Iris pigment epithelial cell (primary cell): ENCODE measurements around the gene HMCN2.

Experiments used
- DNase-seq: peaks from one replicate; pipeline ENCODE4 v3.0.0-alpha.2; 2011; ENCODE audit warnings: low read depth

The HMCN2 gene

DNA sequence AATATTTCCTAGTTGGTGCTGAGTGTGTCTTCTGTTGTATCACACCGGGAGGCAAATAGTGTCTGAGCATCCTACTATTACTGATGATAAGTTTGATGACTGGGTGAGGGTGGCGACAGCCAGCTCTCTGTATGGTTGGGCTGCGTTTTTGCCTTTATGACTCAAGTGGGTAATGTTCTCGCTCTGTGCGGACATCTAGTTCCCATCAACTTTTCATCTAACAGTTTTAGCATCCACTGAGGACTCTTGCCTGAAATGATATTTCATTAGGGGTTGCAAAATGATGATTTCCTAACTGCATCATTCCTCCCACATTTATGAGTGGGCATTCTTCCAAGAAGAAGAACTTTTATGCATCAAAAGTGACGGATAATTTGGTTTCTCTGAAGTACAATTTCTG is 26.5 kb downstream of the HMCN2 start:
- no peak for DNase-seq

DNA sequence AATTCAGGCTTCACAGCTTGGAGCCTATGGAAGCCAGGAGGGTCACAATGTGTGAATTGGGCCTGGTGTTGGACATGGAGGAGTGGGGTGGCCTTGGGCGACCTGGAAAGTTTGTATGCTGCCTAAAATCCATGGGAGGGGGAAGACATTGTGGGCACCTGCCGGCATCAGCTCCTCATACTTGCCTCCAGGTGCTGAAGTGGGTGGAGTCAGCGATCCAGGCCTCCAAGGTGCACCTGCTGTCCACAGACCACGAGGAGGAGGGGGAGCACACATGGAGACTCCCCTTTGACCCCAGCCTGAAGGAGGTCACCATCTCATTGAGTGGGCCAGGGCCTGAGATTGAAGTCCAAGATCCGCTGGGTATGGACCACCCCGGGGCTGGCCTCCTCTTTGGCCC is 29.1 kb downstream of the HMCN2 start:
- no peak for DNase-seq

DNA sequence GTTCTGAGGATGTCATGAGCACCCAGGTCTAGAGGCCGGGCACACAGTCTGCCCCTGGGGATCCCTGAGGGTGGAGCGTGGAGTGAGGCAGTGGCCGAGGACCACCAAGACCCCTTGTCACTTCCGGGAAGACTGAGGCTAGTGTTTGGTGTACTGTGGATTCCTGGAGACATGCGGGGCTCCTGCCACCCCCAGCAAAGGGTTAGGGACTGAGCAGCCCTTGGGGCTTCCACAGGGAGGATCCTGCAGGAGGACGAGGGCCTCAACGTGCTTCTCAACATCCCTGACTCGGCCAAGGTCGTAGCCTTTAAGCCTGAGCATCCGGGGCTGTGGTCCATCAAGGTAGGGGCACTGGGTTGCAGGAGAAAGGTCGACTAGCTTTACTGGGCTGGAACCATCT is 29.9 kb downstream of the HMCN2 start:
- no peak for DNase-seq

DNA sequence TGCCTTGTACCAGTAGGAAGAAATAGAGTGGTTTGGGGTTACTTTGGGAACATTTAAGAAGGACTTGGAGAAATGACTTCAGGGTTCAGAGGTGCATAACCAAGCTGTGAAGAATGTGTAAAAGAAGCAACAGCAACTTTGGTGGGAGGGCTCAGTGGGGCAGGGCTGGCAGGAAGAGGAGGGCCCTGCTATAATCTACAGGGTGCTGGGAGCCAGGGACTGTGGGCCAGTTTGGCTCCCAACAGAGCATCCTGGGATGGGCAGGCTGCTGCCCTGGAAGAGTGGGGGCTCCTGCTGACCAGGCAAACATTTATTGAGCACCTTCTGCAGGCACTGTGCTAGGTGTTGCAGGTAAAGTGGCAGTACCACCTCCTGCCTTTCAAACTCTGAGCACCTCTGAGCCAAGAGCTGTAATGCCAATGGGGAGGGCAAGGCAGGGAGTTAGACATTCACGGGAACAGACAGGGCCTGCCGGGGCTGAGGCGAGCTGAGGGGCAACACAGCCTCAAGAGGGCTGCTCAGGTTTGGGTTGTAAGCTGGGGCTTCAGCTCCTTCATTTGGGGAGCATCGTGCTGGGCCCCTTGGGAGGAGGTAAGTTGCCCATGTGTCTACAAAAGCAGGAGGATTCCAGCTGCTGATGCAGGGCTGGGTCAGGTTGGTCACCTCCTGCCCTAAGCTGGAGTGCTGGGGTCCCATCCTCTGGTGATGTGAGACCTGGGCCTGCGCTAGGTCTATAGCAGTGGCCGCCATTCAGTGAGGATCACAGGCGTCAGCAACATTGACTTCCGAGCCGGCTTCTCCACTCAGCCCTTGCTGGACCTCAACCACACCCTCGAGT is 30.6 kb downstream of the HMCN2 start:
- DNase-seq, result no peak

DNA sequence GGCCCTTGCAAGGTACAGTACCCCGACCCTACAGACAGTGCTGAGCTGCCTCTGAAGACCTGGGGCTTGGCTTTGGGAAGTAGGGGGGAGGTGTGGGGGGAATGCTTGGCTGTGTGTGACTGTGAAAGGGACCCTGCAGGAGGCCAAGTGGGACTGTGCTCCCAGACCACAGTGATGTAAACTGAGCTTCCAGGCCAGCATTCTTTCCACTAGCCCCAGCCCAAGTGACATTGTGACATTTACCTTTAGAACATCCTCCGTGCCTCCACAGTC is 31.2 kb downstream of the HMCN2 start:
- DNase-seq, result no peak

DNA sequence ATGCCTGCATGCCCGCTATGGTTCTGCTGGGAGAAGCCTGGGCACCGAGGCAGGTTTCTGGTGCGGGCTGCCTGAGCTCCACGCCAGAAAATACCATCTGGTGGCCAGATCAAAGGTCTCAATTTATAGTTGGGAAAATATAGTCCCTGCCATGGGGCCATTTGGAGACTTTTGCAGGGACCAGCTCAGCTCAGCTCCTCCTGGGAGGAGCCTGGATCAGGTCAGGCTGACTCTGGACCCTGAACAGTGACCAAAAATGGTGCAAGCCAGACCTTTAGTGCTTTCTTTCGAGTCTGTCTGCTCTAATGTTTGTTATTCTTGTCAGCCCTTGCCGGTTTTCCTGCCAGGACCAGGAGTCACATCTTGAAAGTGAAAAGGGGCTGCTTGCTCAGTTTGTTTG is 31.8 kb downstream of the HMCN2 start:
- DNase-seq, result no peak

DNA sequence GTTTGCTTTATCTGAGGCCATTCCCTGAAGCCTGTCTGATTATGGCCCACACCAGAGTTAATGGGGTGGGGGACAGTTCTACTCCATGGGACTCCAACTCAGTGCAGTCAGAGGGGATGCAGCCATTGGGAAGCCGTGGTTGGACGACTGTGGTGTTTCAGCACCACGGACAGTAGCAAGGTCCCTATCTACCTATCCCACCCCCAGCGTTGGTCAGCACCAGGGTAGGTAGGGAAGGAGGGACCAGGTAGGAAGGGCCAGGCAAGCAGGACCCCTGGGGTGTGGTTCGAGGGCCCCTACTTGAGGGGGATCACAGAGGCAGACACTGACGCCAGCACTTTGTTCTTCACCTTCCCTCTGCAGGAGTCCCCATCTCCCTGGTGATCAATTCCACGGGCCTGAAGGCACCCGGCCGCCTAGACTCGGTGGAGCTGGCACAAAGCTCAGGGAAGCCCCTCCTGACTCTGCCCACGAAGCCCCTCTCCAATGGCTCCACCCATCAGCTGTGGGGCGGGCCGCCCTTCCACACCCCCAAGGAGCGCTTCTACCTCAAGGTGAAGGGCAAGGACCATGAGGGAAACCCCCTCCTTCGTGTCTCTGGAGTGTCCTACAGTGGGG is 33.2 kb downstream of the HMCN2 start:
- DNase-seq, result no peak

DNA sequence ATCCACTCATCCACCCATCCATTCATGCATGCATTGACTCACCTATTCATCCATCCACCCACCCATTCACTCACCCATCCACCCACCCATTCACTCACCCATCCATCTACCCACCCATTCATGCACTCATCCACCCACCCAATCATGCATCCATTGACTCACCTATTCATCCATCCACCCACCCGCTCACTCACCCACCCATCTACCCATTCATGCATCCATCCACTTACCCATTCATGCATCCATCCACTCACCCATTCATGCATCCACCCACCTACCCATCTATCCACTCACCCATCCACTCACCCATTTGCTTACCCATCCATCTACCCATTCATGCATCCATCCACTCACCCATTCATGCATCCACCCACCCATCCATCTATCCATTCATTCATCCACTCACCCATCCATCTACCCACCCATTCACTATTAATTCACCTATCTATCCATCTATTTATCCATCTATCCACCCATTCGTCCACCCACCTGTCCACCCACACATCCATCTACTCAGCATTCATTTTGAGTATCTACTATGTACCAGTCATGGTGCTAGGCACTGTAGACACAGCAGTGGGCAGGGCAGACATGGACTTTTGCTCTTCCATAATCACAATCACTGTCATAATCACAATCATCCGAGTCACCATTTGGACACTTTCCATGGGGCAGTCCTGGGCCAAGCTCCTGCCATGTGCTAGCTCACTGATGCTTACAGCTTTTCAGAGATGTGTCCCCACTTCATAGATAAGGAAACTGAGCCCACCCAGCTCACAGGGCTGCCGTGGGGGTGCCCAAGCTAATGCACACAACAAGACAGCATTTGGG is 34.4 kb downstream of the HMCN2 start:
- no peak for DNase-seq

DNA sequence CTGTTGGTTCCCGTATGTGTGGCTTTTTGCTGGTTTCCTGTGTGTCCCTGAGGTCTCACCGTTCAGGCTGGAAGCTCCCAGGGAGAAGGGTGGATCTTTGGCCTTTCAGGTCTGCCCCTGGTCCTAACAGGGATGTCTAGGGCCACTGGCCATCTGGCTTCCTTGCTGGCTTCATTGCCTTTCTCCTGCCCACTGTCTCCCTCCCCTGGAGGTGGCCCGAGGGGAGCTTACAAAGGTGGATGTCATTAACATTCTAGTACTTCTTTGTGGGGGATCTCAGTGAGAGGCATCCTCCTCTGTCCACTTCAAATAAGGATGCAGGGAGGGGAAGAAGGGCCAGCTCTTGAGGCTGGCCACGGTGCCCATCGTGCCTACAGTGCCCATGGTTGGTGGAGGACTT is 35.2 kb downstream of the HMCN2 start:
- no peak for DNase-seq

DNA sequence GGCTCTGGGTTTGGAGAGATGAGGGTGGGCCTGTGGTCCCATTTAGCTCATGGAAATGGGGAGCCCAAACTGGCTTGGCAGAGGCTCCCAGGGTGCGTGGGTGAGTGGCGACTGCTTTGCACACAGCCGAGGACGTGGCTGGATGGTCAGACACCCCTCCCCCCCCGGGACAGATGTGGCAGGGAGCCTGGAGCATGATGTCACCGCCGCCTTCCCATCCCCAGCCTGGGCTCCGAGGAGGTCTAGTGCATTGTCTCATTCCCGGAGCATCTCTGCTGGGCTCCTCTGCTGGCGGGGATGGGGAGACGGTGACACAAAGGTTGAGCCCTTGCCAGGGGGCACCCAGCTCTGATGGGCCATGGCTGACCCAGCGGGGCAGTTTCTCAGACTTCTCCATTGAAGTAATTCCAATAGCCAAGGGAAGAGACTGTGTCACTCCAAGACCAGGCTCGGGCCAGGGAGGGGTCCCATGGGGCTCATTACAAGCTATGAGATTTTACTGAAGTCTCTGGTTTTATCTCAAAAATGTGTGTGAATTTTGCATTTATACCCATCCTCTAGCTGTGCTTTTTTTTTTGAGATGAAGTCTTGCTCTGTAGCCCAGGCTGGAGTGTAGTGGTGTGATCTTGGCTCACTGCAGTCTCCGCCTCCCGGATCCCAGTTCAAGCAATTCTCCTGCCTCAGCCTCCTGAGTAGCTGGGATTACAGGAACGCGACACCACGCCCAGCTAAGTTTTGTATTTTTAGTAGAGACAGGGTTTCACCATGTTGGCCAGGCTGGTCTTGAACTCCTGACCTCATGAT is 36.1 kb downstream of the HMCN2 start:
- DNase-seq, result no peak

DNA sequence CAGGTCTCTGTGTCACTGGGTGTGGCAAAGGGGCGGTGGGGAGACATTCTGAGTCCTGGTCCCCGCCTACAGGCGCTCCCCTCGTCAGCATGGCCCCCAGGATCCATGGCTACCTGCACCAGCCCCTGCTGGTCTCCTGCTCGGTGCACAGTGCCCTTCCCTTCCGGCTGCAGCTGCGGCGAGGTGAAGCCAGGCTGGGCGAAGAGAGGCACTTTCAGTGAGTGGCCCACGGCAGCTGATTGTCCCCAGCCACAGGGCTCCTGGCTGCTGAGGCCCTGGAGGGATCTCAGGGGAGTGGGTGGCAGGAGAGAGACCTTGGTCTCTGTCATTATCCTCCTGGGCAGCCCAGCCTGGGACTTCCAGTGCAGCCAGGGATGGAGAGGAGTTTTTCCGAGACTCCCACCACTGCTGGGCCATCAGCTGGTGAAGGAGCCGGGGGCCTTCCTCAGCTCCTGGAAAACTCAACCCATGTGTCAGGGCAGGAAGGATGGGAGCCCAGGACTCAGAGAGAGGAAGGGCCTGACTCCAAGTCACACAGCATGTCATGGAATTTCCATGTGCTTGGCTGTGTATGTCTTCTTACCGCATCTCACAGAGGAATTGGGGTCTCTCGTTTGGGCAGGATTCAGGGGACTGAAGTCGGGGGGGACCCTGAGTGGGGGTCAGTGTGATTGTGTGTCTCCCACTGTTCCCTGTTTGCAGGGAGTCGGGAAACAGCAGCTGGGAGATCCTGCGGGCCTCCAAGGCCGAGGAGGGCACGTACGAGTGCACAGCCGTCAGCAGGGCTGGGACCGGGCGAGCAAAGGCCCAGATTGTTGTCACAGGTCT is 37.4 kb downstream of the HMCN2 start:
- DNase-seq, result no peak

DNA sequence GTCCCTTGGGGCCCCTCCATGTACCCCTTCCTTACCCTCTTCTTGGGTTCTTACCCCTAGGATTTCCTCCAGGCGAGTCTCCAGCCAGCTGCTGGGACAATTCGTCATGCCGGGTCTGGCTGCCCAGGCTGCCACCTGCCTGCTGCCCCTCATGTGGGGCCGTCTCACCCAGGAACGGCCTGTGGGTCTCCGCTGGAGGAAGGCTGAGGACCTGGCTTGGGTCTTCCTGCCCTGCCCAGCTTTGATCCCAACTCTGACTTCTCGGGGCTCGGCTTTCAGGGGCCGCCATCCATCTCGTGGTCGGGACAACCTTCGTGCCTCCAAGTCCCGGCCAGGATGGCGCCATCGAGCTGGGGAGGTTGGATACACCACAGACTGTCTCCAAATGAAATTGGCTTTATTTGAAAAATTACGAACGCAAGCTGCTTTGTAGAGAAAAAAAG is 38.1 kb downstream of the HMCN2 start:
- DNase-seq, result no peak

DNA sequence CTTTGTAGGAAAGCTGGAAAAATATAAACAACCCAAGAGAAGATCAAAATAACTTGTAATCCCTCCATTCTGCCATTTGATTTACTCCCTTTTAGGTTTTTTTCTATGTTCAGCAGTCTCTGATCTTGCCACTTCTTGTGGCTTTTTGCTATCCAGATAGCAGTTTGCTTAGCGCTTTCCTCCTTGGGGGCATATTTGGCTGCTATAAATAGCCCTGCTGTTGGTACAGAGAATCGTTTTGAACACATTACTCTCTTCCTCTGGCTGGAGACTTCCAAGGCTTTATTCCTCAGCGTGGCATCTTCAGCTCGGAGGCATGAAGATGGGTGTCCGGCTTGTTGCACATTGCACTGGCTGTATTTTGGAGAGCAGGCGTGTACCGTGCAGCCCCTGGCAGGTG is 38.6 kb downstream of the HMCN2 start:
- no peak for DNase-seq

DNA sequence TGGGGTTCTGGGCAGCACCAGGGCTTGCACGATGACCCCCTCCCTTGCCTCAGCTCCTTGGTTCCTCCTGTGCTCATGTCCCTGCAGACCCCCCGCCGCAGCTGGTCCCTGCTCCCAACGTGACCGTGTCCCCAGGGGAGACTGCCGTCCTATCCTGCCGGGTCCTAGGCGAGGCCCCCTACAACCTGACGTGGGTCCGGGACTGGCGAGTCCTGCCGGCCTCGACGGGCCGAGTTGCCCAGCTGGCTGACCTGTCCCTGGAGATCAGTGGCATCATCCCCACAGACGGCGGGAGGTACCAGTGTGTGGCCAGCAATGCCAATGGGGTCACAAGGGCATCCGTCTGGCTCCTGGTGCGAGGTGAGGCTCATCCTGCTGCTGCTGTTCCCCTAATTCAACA is 39.1 kb downstream of the HMCN2 start:
- DNase-seq, result no peak

DNA sequence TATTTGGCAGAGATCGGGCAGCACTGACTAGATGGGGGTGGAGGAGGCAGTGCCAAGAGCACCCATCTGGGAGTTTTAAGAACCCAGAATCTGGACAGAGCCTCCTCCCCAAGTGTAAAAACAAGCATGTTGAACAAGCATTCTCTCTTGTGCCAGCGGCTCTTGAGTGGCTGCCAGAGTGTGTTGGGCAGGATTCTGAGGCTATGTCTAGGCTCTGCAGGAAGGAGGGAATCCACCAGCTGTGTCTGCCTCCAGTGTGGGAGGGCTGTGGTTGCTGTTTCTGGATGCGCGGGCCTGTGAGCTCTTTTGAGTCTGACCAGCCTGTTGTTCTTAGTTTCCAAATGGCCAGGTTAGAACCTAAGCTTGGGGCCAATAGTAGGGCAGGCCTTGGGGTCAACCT is 39.8 kb downstream of the HMCN2 start:
- DNase-seq, result no peak

DNA sequence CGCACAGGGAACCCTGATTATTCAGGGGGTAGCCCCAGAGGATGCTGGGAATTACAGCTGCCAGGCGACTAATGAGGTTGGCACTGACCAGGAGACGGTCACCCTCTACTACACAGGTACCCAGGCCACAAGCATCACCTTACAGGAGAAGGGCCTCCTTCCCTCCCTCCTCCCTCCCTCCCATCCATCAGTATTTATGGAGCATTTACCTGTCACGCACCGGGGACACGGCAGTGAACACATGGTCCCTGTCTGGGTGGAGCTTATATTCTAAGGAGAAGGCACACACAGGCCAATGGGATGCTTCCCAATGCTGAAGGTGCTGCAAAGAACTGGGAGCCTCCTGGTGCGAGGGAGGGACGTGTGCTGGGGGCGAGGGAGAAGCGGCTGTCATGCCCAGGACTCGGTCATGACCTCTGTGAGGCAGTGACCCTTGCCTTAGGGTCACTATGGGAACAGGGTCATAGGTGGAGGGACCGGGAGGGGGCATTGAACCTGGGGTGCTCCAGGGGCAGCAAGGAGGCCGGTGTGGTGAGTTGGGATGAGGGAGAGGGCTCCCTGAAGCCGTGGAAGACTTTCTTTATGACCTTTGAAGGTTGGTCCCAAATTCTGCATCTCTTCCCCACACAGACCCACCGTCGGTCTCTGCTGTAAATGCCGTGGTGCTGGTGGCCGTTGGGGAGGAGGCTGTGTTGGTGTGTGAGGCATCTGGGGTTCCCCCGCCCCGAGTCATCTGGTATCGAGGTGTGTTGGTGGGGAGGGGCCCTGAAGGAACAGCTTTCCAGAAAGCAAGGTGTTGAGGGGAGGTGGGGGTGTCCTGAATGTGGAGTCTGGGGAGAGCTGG is 41.5 kb downstream of the HMCN2 start:
- no peak for DNase-seq

DNA sequence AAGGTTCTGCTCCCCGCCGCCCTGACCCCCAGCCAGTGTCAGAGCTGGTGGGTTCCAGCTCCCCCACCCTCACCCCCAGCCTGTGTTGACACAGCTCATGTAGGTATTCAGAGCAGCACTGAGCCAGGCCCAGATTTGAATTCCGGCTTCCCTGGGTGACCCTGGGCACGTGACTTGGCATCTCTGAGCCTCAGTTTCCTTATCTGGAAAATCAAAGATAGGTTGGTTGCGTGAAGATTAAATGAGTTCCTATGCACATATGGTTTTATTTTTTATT is 42.0 kb downstream of the HMCN2 start:
- no peak for DNase-seq

DNA sequence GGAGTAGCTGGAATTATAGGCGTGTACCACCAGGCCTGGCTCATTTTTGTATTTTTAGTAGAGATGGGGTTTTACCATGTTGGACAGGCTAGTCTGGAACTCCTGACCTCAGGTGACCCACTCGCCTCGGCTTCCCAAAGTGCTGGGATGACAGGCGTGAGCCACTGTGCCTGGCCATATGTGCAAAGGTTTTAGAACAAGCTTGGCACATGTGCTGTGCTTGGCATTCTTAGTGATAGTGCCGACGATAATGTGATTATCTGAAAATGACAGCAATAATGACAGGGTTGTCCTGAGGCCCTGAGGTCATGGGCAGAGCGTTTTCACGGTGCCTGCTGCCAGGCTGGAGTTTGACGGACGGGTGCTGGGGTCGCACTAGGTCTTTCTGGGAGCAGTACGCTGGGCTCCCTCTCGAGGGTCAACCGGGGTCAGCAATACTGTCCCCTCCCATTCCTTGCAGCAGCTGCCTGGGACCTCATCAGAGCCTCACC is 42.6 kb downstream of the HMCN2 start:
- no peak for DNase-seq

DNA sequence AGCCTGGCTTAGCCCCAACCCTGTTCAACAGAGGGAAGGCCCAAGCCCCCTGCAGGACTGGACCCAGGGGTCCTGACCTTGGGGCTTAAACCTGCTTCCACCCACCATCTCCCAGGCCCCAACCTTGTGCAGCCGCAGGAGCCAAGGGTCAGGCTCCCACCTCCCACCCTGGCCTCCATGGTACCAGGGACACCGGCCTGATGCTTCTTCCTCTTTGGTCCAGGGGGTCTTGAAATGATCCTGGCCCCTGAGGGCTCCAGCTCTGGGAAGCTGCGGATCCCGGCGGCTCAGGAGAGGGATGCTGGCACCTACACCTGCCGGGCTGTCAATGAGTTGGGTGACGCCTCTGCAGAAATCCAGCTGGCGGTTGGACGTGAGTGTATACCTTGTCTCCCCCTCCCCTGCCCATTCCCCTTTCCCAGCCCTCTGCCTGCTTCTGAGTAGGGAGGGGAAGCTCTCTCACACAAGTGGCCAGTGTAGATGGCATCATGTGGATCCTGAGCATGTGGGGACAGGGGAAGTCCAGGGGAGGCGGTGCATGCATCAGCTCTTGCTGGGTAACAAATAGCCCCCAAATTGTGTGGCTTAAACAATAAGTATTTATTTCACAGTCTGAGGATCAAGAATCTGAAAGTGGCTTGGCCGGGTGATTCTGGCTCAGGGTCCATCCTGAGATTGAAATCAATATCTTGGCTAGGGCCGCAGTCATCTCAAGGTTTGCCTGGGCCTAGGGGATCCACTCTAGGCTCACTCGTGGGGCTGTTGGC is 44.3 kb downstream of the HMCN2 start:
- no peak for DNase-seq

DNA sequence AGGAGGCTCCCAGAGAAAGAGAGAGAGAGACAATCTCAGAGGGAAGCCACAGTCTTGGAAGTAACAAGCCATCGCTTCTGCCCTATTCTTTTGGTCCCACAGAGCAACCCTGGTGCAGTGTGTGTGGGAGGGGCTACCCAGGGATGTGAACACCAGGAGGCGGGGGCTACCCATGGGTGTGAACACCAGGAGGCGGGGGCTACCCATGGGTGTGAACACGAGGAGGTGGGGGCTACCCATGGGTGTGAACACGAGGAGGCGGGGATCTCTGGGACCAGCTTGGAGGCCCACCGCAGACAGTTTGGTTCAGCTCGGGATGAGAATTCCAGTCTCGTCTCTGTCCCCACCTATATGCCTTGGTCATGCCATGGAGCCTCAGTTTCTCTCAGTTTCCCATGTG is 44.9 kb downstream of the HMCN2 start:
- DNase-seq, result no peak
